Activated T-cell treated with anti-CD3 and anti-CD28 coated beads, Interleukin-2, amount 50 U/mL, for 24 hours (primary cell): ENCODE data around the gene MAN1A1.
A peak's percentile ranks its signal among the peaks of the same experiment; 100 is the strongest.

Experiments used
- DNase-seq: peaks from one replicate; pipeline ENCODE4 v3.0.0-alpha.2; 2020
- H3K27ac Mint-ChIP-seq: 2 replicates; pipeline ENCODE4 v1.8.0; 2020; ENCODE audit warnings: mild to moderate bottlenecking, mixed read lengths
- H3K27me3 Mint-ChIP-seq: 2 replicates; pipeline ENCODE4 v1.8.0; 2020; ENCODE audit warnings: mixed read lengths
- H3K36me3 Mint-ChIP-seq: 2 replicates; pipeline ENCODE4 v1.8.0; 2020; ENCODE audit warnings: low read depth, mixed read lengths
- H3K4me1 Mint-ChIP-seq: 2 replicates; pipeline ENCODE4 v1.8.0; 2020; ENCODE audit warnings: low read depth, mixed read lengths
- H3K4me3 Mint-ChIP-seq: 2 replicates; pipeline ENCODE4 v1.8.0; 2020; ENCODE audit warnings: mild to moderate bottlenecking, moderate library complexity, mixed read lengths
- H3K9me3 Mint-ChIP-seq: 2 replicates; pipeline ENCODE4 v1.8.0; 2020; ENCODE audit warnings: mixed read lengths

MAN1A1 gene

DNA sequence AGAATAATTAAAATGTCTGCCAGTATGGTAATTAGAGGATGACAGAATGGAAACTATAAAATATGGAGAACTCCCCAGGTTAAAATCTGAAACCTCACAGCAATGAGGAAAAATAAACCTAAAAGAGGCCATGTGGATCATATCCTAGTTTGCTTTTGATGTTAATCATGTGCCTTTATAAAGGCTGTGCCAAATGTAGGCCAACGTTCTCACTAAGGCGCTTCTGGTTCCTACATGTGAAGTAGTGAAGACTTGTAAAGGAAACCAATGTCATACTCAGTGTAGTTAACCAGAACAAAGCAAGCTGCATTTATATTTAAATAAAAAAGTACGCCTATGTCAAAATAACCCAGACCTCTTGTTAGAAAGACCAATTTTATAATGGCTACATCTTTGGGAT, 157.4 kb downstream of the MAN1A1 start:
- H3K27me3 Mint-ChIP-seq = no peaks in the 10 kb centered on the region
- no peak overlapping the region for H3K27ac Mint-ChIP-seq
- peaks cover 81% of the 10 kb centered on the region for H3K36me3 Mint-ChIP-seq
- no peak for DNase-seq
- H3K4me3 Mint-ChIP-seq = no peak overlapping the region
- H3K9me3 Mint-ChIP-seq = no peaks in the 10 kb centered on the region
- no peaks in the 10 kb centered on the region for H3K4me1 Mint-ChIP-seq

DNA sequence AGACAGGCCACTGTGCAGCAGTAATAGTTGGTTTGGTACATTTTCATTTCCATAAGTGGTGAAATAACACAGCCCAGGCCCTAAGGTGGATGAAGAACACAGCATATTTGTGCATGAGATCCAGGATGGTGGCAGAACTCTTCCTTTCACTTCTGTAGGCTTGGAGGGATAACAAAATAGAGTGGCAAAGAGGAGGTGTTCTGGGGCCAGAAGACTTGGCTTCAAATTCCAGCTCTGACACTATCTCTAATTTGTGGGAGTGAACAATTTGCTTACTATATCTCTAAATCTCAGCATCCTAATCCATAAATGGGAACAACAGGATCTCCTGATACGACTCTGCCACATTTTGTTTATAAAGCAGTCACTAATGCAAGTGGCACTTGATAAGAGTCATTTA, 159.4 kb downstream of the MAN1A1 start:
- DNase-seq = no peak
- no peaks in the 10 kb centered on the region for H3K4me1 Mint-ChIP-seq
- no peak overlapping the region for H3K27ac Mint-ChIP-seq
- H3K9me3 Mint-ChIP-seq = no peaks in the 10 kb centered on the region
- no peak overlapping the region for H3K4me3 Mint-ChIP-seq
- H3K27me3 Mint-ChIP-seq = no peaks in the 10 kb centered on the region
- peaks cover 79% of the 10 kb centered on the region for H3K36me3 Mint-ChIP-seq

- Mint-ChIP-seq H3K9me3 (no peaks in the 10 kb centered on the region), H3K36me3 (peaks cover 80% of the 10 kb centered on the region), H3K4me1 (no peaks in the 10 kb centered on the region), H3K27me3 (no peaks in the 10 kb centered on the region), H3K27ac (no peak overlapping the region), H3K4me3 (no peak overlapping the region)
- DNase-seq = no peak
Observed at GRCh38 chr6:119189498-119189897, 160.1 kb downstream of the MAN1A1 start.

DNA sequence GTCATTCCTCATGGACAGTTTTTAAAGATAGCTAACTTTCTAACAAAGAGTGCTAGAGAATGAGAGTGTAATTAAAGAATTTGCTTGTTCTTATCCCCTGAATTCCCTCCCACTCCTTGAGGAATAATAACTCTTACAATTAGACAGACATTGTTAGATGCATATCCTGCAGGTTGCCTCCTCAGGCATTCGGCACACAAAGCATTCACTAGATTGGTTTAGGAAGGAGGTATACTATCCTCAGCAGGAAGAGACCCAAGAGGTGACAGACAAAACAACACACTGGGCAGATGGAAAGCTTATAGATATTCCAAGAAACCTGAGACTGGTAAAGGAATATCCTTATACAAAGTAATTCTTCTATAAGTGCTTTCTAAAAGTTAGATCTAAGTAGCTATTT, 162.0 kb downstream of the MAN1A1 start:
- Mint-ChIP-seq H3K36me3 (peaks cover 79% of the 10 kb centered on the region), H3K4me1 (no peaks in the 10 kb centered on the region), H3K27me3 (no peaks in the 10 kb centered on the region), H3K4me3 (no peak overlapping the region), H3K27ac (no peak overlapping the region), H3K9me3 (no peaks in the 10 kb centered on the region)
- no peak for DNase-seq

DNA sequence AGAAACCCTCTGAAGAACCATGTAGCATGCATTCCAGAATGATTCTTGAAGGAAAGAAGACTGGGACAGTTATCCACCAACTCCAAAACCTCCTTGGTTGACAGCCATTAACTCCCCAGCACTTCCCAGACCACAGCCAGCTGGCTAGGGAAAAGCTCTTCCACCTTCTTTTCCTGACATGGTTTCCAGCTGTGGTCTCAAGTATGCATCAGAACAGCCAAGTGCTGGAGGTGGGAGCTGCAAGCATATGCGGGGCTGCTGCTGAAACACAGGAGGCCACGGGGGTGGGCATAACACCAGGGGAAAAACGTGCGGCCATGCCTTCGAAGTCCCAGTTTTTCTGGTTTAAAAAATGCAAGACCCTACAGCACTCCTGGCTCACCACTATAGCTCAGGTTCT, 163.1 kb downstream of the MAN1A1 start:
- DNase-seq = no peak
- H3K27me3 Mint-ChIP-seq = no peaks in the 10 kb centered on the region
- H3K36me3 Mint-ChIP-seq = peaks cover 81% of the 10 kb centered on the region
- H3K4me1 Mint-ChIP-seq = peaks cover 1% of the 10 kb centered on the region
- no peaks in the 10 kb centered on the region for H3K9me3 Mint-ChIP-seq
- no peak overlapping the region for H3K27ac Mint-ChIP-seq
- H3K4me3 Mint-ChIP-seq = no peak overlapping the region

- Mint-ChIP-seq H3K9me3 (no peaks in the 10 kb centered on the region), H3K4me1 (peaks cover 16% of the 10 kb centered on the region), H3K36me3 (peaks cover 80% of the 10 kb centered on the region), H3K27ac (no peak overlapping the region), H3K27me3 (no peaks in the 10 kb centered on the region), H3K4me3 (no peak overlapping the region)
- DNase-seq = no peak
Observed at GRCh38 chr6:119184008-119184648, 165.4 kb downstream of the MAN1A1 start.

DNA sequence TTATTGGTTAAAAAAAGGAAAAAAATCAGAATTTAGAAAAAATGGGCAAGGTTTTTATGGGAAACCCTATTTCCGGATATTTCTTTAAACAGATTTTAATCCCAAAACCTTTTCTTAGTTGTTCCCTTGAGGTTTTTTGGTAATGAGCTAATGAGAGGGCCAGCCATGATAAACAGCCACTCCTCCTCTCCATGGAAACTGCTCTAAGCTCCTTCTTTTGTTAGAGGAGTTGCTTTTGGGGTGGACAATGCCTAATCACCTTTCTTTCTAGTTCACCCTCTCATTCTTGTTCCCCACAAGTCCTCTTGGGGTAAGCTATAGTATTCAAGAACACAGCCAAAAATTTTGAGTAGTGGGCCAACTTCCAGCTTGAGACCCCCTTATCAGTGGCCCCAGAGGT, 166.1 kb downstream of the MAN1A1 start:
- Mint-ChIP-seq H3K9me3 (no peaks in the 10 kb centered on the region), H3K4me1 (peaks cover 16% of the 10 kb centered on the region), H3K4me3 (no peak overlapping the region), H3K27me3 (no peaks in the 10 kb centered on the region), H3K36me3 (peaks cover 81% of the 10 kb centered on the region), H3K27ac (no peak overlapping the region)
- no peak for DNase-seq

GRCh38 chr6:119182875-119183274, 166.7 kb downstream of the MAN1A1 start:
- H3K36me3 Mint-ChIP-seq = peaks cover 76% of the 10 kb centered on the region
- no peaks in the 10 kb centered on the region for H3K9me3 Mint-ChIP-seq
- no peak for DNase-seq
- no peaks in the 10 kb centered on the region for H3K27me3 Mint-ChIP-seq
- no peak overlapping the region for H3K27ac Mint-ChIP-seq
- peaks cover 16% of the 10 kb centered on the region for H3K4me1 Mint-ChIP-seq
- H3K4me3 Mint-ChIP-seq = no peak overlapping the region

DNA sequence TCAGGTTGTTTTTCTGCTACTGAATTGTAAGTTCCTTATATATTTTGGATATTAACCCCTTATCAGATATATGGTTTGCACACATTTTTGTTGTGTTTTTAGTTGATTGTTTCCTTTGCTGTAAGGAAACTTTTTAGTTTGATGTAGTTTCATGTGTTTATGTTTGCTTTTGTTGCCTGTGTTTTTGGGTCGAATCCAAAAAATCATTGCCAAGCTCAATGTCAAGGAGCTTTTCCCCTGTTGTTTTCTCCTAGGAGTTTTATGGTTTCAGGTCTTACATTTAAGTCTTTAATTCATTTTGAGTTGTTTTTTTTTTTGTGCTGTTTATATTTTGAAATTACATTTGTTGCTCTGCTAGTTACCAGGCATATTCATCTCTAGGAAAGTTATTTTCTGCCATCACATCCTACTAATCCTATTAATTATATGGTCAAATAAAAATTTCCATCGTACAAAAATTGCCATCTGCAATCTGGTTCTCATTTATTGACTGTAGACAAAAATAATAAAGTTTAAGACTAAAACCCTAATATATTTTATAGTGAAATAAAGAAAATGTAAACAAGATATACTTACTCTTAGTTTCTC, 167.3 kb downstream of the MAN1A1 start:
- Mint-ChIP-seq H3K36me3 (peaks cover 75% of the 10 kb centered on the region), H3K9me3 (no peaks in the 10 kb centered on the region), H3K4me1 (peaks cover 16% of the 10 kb centered on the region), H3K27me3 (no peaks in the 10 kb centered on the region), H3K27ac (no peak overlapping the region), H3K4me3 (no peak overlapping the region)
- no peak for DNase-seq

DNA sequence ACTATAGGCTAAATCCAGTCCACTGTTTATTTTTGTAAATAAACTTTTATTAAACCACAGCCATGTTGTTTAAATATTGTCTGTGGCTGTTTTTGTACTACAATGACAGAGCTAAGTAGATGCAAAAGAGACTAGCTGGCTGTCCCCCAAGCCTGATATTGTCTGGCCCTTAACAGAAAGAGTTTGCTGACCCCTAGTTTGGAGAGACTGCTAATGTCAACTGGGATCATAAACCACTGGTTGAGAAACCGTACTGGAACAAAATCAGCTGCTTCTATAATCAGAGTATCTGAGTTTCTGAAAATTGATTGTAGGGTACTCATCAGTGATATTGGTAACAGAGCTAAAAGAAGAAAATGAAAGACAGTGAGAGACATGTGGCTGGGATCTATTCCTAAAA, 168.5 kb downstream of the MAN1A1 start:
- H3K4me3 Mint-ChIP-seq = no peak overlapping the region
- H3K4me1 Mint-ChIP-seq = peaks cover 16% of the 10 kb centered on the region
- H3K9me3 Mint-ChIP-seq = no peaks in the 10 kb centered on the region

DNA sequence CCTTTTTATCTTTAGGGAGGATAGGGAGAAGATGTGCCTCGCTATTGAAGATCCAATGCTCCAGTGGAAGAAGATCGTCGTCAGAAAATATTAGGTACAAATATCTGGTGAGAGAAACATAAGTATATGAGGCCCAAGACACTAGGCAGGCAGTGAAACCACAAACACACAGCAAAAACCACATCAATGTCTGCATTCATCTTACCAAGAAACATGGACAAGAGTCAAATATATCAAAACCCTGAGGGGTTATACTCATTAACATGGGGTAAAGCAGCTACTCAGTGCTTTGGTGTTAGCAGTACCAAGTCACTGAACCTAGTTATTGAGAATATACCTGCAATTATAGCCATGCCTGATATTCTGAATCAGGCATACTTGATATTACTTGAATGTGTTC, 169.7 kb downstream of the MAN1A1 start:
- Mint-ChIP-seq H3K27ac (peak overlapping the region; percentile 57), H3K4me1 (peaks cover 16% of the 10 kb centered on the region), H3K36me3 (peaks cover 57% of the 10 kb centered on the region), H3K4me3 (no peak overlapping the region), H3K27me3 (no peaks in the 10 kb centered on the region), H3K9me3 (no peaks in the 10 kb centered on the region)
- no peak for DNase-seq

More for the DNA sequence above, 168.5 kb downstream of the MAN1A1 start:
- no peak for DNase-seq
- no peaks in the 10 kb centered on the region for H3K27me3 Mint-ChIP-seq
- peaks cover 65% of the 10 kb centered on the region for H3K36me3 Mint-ChIP-seq
- H3K27ac Mint-ChIP-seq = no peak overlapping the region

DNA sequence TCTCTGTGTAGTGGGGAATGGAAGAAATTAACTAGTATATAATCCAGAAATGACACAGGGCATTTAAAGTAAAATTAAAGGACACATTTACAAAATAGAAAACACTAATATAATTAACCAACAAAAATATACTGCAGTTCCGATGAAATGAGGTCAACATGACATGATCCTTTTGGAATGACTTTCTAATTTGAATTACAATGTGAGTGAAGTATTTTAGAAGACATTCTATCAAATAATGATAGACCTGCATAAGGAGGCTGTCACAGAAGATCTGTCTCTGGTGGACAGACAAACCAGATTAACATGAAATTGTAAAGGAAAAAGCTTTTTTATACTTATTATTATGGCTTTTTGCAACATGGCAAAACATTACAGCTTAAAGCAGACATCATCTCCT, 170.5 kb downstream of the MAN1A1 start:
- peaks cover 50% of the 10 kb centered on the region for H3K36me3 Mint-ChIP-seq
- H3K4me3 Mint-ChIP-seq = no peak overlapping the region
- no peak for DNase-seq
- H3K4me1 Mint-ChIP-seq = peaks cover 16% of the 10 kb centered on the region
- H3K27ac Mint-ChIP-seq = no peak overlapping the region
- H3K27me3 Mint-ChIP-seq = no peaks in the 10 kb centered on the region
- no peaks in the 10 kb centered on the region for H3K9me3 Mint-ChIP-seq

GRCh38 chr6:119176445-119176844, 173.1 kb downstream of the MAN1A1 start:
- no peak for DNase-seq
- no peaks in the 10 kb centered on the region for H3K9me3 Mint-ChIP-seq
- H3K36me3 Mint-ChIP-seq = peaks cover 31% of the 10 kb centered on the region
- peaks cover 15% of the 10 kb centered on the region for H3K4me1 Mint-ChIP-seq
- no peak overlapping the region for H3K4me3 Mint-ChIP-seq
- H3K27ac Mint-ChIP-seq = no peak overlapping the region
- H3K27me3 Mint-ChIP-seq = no peaks in the 10 kb centered on the region

GRCh38 chr6:119174879-119175817, 174.4 kb downstream of the MAN1A1 start:
- Mint-ChIP-seq H3K27ac (no peak overlapping the region), H3K27me3 (no peaks in the 10 kb centered on the region), H3K4me3 (no peak overlapping the region), H3K36me3 (peaks cover 23% of the 10 kb centered on the region), H3K9me3 (no peaks in the 10 kb centered on the region), H3K4me1 (peaks cover 6% of the 10 kb centered on the region)
- DNase-seq = no peak

DNA sequence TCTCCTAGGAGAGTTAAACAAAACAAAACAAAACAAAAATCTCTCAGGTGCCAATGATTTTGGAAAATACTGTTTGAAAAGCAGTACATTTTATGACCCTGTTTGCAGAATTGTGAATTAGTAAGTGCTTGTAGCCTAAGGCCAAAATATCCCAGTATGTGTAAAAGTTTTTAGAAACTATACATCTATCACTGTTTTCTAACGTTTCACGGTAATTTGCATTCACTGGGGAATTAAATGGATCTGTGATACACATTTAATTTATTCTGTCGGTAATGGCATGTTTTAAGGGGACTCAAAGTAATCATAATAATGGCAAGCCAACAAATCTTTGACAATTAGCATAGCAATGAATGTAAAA, 175.5 kb downstream of the MAN1A1 start:
- Mint-ChIP-seq H3K4me3 (no peak overlapping the region), H3K27me3 (no peaks in the 10 kb centered on the region), H3K36me3 (peaks cover 14% of the 10 kb centered on the region), H3K9me3 (no peaks in the 10 kb centered on the region), H3K4me1 (no peaks in the 10 kb centered on the region), H3K27ac (no peak overlapping the region)
- no peak for DNase-seq
